B cell (primary cell): ENCODE data around the gene LARGE2. TPM values are rescaled to one million over a fixed set of nuclear protein-coding genes. Genes with fewer than 3 reads are reported as not detected.

ENCODE experiments used
- ATAC-seq: fragments of 200-7000 bp; cut with Tn5 transposase; one replicate; pipeline ENCODE4 v1.10.0; 2021; ENCODE audit warnings: low read depth, mild to moderate bottlenecking, moderate number of reproducible peaks, moderate library complexity
- CTCF ChIA-PET: fragments of 350-600 bp; sonication (Branson Sonifier 250); formaldehyde crosslinking; loops from one replicate; lab custom pipeline; 2021; ENCODE audit warnings: antibody characterized with exemption, inconsistent platforms; lab: Charles Lee
- POLR2A ChIA-PET: fragments of 350-600 bp; sonication (Branson Sonifier 250); formaldehyde crosslinking; loops from one replicate; lab custom pipeline; 2021; ENCODE audit warnings: antibody characterized with exemption; lab: Charles Lee
- DNase-seq: peaks from one replicate; pipeline ENCODE4 v3.0.0; 2013
- H2AFZ ChIP-seq: 2 replicates; pipeline ENCODE4 v1.6.1; 2012; ENCODE audit warnings: mild to moderate bottlenecking, low read depth, low read length; ENCODE audit not compliant: insufficient read depth, poor library complexity, severe bottlenecking
- H3K27ac ChIP-seq, 2 donors: 1 replicate in 1 of 2; 2 replicates in 1 of 2; pipeline ENCODE4 v1.5.1; 2012 to 2013; ENCODE audit warnings: low read length in 2 of 2, mild to moderate bottlenecking in 2 of 2, moderate library complexity in 1 of 2
- H3K27me3 ChIP-seq, 4 experiments: fragments of 200-600 bp in 1 of 4; sonication (generic) in 1 of 4; replicated peaks in 1 of 4; 1 replicate in 2 of 4; 2 replicates in 2 of 4; pipeline versions ENCODE4 v1.6.1 to v1.7.0; 2013 to 2016; ENCODE audit warnings: low read length in 3 of 4, mild to moderate bottlenecking in 2 of 4, mixed read lengths in 1 of 4, moderate library complexity in 1 of 4; ENCODE audit not compliant: insufficient read depth in 4 of 4, control insufficient read depth in 3 of 4; ENCODE audit errors: control extremely low read depth in 1 of 4
- H3K36me3 ChIP-seq, 2 experiments: replicated peaks in 1 of 2; 1 replicate in 1 of 2; 2 replicates in 1 of 2; pipeline versions ENCODE4 v1.6.1 to v1.7.1; 2013; ENCODE audit warnings: low read length in 1 of 2; ENCODE audit not compliant: insufficient read depth in 2 of 2, control insufficient read depth in 1 of 2; ENCODE audit errors: control extremely low read depth in 1 of 2, extremely low read depth in 1 of 2
- H3K4me1 ChIP-seq, 2 donors: fragments of 200-600 bp in 1 of 2; sonication (generic) in 1 of 2; 1 replicate in 1 of 2; 2 replicates in 1 of 2; pipeline versions ENCODE4 v1.5.1 to v1.6.1; 2013 to 2017; ENCODE audit warnings: low read length in 2 of 2; ENCODE audit not compliant: control insufficient read depth in 2 of 2, insufficient read depth in 2 of 2
- H3K4me2 ChIP-seq: replicated peaks from 2 replicates; pipeline ENCODE3; 2012; ENCODE audit warnings: mild to moderate bottlenecking, low read depth, low read length; ENCODE audit not compliant: poor library complexity, severe bottlenecking
- H3K4me3 ChIP-seq, 5 experiments: fragments of 200-600 bp in 1 of 5; sonication (generic) in 1 of 5; 1 replicate in 3 of 5; 2 replicates in 2 of 5; pipeline versions ENCODE4 v1.5.1 to v1.7.0; 2011 to 2016; ENCODE audit warnings: low read length in 4 of 5, mild to moderate bottlenecking in 4 of 5, low read depth in 2 of 5, control low read depth in 1 of 5, moderate library complexity in 1 of 5; ENCODE audit not compliant: insufficient read depth in 1 of 5; ENCODE audit errors: control extremely low read depth in 1 of 5, extremely low read depth in 1 of 5
- H3K79me2 ChIP-seq: fragments of 200-600 bp; sonication (generic); one replicate; pipeline ENCODE4 v1.6.0; 2016; ENCODE audit warnings: low read length; ENCODE audit not compliant: control insufficient read depth, insufficient read depth
- H3K9ac ChIP-seq: fragments of 200-600 bp; sonication (generic); 2 replicates; pipeline ENCODE4 v1.6.1; 2017; ENCODE audit warnings: mild to moderate bottlenecking, low read length, moderate library complexity
- H3K9me3 ChIP-seq, 3 donors: one replicate each; pipeline versions ENCODE4 v1.6.1 to v1.7.1; 2013; ENCODE audit warnings: low read length in 2 of 3; ENCODE audit not compliant: control insufficient read depth in 2 of 3, insufficient read depth in 1 of 3; ENCODE audit errors: control extremely low read depth in 1 of 3
- H4K20me1 ChIP-seq: 2 replicates; pipeline ENCODE4 v1.6.0; 2012; ENCODE audit warnings: mild to moderate bottlenecking, low read length; ENCODE audit not compliant: insufficient read depth, control insufficient read depth, poor library complexity, severe bottlenecking
- H3K27ac Mint-ChIP-seq: one replicate; pipeline ENCODE4 v1.8.0; 2021; ENCODE audit warnings: mixed read lengths
- H3K27me3 Mint-ChIP-seq: one replicate; pipeline ENCODE4 v1.8.0; 2021; ENCODE audit warnings: mixed read lengths
- H3K4me1 Mint-ChIP-seq: one replicate; pipeline ENCODE4 v1.8.0; 2021; ENCODE audit warnings: mixed read lengths
- H3K4me3 Mint-ChIP-seq: one replicate; pipeline ENCODE4 v1.8.0; 2021; ENCODE audit warnings: mixed read lengths
- H3K9me3 Mint-ChIP-seq: one replicate; pipeline ENCODE4 v1.8.0; 2022; ENCODE audit warnings: mixed read lengths; ENCODE audit not compliant: insufficient read depth
- CTCF ChIP-seq: fragments of 200-600 bp; IDR thresholded peaks from one replicate; pipeline ENCODE4 v1.8.0; 2022; ENCODE audit warnings: antibody characterized with exemption, mild to moderate bottlenecking
- EZH2 ChIP-seq: IDR thresholded peaks from 2 replicates; pipeline ENCODE4 v1.6.1; 2012; ENCODE audit warnings: borderline replicate concordance, low read depth, mild to moderate bottlenecking, moderate library complexity, low read length; ENCODE audit not compliant: insufficient read depth, poor library complexity, severe bottlenecking
- WGBS: methylation state at CpG from one replicate; pipeline ENCODE4 v1.1.5; 2013; ENCODE audit warnings: missing lambda C conversion rate; ENCODE audit not compliant: insufficient coverage; 5-methylcytosine and 5-hydroxymethylcytosine counted together
- intact Hi-C: fragments of 100-400 bp; cut with micrococcal nuclease; formaldehyde crosslinking; loops from one replicate; pipeline ENCODE4 v1.10.0; 2022
- polyA plus RNA-seq: library from polyadenylated mRNA; depleted of rRNA; stranded (reverse); fragments of >200 nt; gene quantifications from 2 replicates; pipeline ENCODE4 v1.2.3, GENCODE V29; 2012
- total RNA-seq, 2 donors: library from RNA; stranded (reverse); fragments of 120-200 nt in 1 of 2; gene quantifications; 1 replicate in 1 of 2; 2 replicates in 1 of 2; pipeline versions ENCODE4 v1.2.3 to v1.2.4, GENCODE V29; 2013 to 2022

Gene LARGE2
- total and polyA plus RNA-seq, 2 donors (not counting 1 experiment from before 2014, with no cell fraction given) = 109 to 264 TPM

DNA sequence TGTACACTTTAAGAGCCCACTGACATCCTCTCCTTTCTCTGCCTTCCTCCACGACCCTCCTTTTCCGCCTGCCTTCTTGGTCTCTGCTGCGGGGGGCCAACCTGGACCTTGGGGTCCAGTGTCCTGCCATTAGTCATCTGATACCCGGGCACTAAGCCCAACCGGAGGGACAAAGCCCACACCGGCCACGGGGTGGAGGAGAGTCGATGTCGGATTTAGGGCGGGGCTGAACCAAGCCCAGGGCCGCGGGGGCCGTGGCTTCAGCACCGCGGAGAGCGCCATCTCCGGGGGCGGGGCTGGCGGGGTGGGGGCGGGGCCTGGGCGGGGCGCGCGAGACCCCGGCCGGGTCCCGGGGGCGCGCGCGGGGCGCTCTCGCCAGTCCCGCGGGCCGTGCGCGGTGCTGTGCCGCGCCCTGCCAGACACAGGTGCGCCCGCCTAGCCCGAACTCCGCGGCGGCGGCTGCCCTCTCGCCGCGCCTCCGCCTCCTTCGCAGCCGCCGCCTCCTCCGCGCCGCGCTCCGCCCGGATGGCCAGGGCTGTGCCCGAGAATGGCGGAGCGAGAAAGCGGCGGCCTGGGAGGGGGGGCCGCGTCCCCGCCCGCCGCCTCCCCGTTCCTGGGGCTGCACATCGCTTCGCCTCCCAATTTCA lies 37.1 kb upstream of the LARGE2 start, which contains the start of gene MAPK8IP1:
Gene MAPK8IP1, plus strand, starts transcription at position 378 of the 647 bp plus-strand sequence. Its CDS starts 170 bp downstream, at position 548.
- peaks cover 11 to 12% of the 10 kb centered on the region in 2 donors for H3K4me1 ChIP-seq
- CTCF ChIA-PET = interaction anchor here (1.1 kb wide), 1 partner anchor 9 kb away, joined by 3 read pairs; no protein-coding TSS in a partner anchor
- ATAC-seq (peak; percentile 91), DNase-seq (peak; percentile 77)
- intact Hi-C loops = loop anchor here (1.0 kb wide), 3 partner anchors 14 to 38 kb away; partner anchors contain the start of gene CRY2
- H4K20me1 ChIP-seq = peaks cover 21% of the 10 kb centered on the region
- no peaks in the 10 kb centered on the region for H3K79me2 ChIP-seq
- 3% methylated on average over 73 of the region's 73 CpGs for WGBS
- H2AFZ ChIP-seq = peak within 1 kb of the TSS; percentile 51
- H3K36me3 ChIP-seq = peaks cover 0 to 10% of the 10 kb centered on the region in 2 experiments
- peak within 1 kb of the TSS; percentile 86 for H3K4me2 ChIP-seq
- peak within 1 kb of the TSS; percentile 82 for H3K4me3 Mint-ChIP-seq
- no peaks in the 10 kb centered on the region for H3K9me3 Mint-ChIP-seq
- no peak for TF ChIP-seq CTCF
- no peak for TF ChIP-seq EZH2
- H3K27me3 ChIP-seq = peaks cover 0 to 13% (median 0%) of the 10 kb centered on the region in 4 experiments
- H3K27ac Mint-ChIP-seq = peak within 1 kb of the TSS; percentile 77
- peaks cover 12% of the 10 kb centered on the region for H3K4me1 Mint-ChIP-seq
- H3K4me3 ChIP-seq = peak within 1 kb of the TSS in 4 of 5 experiments; percentile 32 to 59 (median 50)
- POLR2A ChIA-PET = interaction anchor here (1.5 kb wide), 1 partner anchor 38 kb away, joined by 3 read pairs; the partner anchor contains the start of gene CRY2
- H3K9me3 ChIP-seq = no peaks in the 10 kb centered on the region
- no peak within 1 kb of the TSS for H3K27ac ChIP-seq
- peak within 1 kb of the TSS; percentile 63 for H3K9ac ChIP-seq
- H3K27me3 Mint-ChIP-seq = no peaks in the 10 kb centered on the region
